ENCODE measurements around the gene SLC43A3.

DNA sequence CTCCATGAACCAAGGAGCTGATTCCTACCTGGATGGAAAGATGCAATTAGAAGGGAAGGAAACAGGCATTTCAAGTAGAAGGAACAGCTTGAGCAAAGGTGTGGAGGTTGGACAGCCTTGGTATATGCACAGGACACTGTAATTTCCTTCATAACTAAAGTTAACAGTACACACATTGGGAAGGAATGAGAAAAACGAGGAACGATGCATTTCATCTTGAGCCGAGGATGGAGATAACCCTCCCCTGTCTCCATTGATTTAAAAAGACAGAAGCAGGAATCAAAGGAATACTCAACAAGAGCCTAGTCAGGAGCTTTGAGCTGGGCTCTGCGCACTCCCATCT, 34.2 kb downstream of the SLC43A3 start:
- TF ChIP-seq GATA3 (IDR thresholded peaks at IDR 0.05; ENCODE audit: low read depth, low read length) (no peak), GATA2 (IDR thresholded peaks at IDR 0.05; ENCODE audit: low read depth, low read length) (no peak)
